Breast epithelium (tissue), 4 donors: ENCODE results near the gene MMP25. TPM values are rescaled to one million over a fixed set of nuclear protein-coding genes. Genes with fewer than 3 reads are reported as not detected.
"Not testable (repeated sequence)": the region's sequence is repeated elsewhere in the genome, so short reads cannot be mapped to it uniquely, and the experiment has no call there.

Source experiments
- DNase-seq, 2 donors: peaks; one replicate each; pipeline ENCODE4 v3.0.0-alpha.2; 2019; ENCODE audit warnings: low spot score in 2 of 2
- H3K27ac ChIP-seq, 2 donors: fragments of 200-600 bp; sonication (generic) in 1 of 2; one replicate each; pipeline ENCODE4 v1.5.1; 2016 to 2019; ENCODE audit warnings: mild to moderate bottlenecking in 1 of 2
- H3K27me3 ChIP-seq, 2 donors: fragments of 200-600 bp; sonication (generic) in 1 of 2; one replicate each; pipeline versions ENCODE4 v1.5.1 to v1.6.0; 2017 to 2019; ENCODE audit warnings: control low read depth in 1 of 2, mild to moderate bottlenecking in 1 of 2
- H3K36me3 ChIP-seq: fragments of 200-600 bp; one replicate; pipeline ENCODE4 v1.5.1; 2019
- H3K4me1 ChIP-seq, 2 donors: fragments of 200-600 bp; sonication (generic); one replicate each; pipeline ENCODE4 v1.5.1; 2016 to 2019; ENCODE audit warnings: control low read depth in 1 of 2
- H3K4me3 ChIP-seq, 3 donors: fragments of 200-600 bp; sonication (generic); 1 replicate in 2 of 3; 2 replicates in 1 of 3; pipeline ENCODE4 v1.5.1; 2016 to 2019; ENCODE audit warnings: mild to moderate bottlenecking in 3 of 3, moderate library complexity in 2 of 3
- H3K9me3 ChIP-seq, 2 donors: fragments of 200-600 bp; sonication (generic) in 1 of 2; one replicate each; pipeline ENCODE4 v1.5.1; 2016 to 2019; ENCODE audit warnings: control low read depth in 1 of 2
- CTCF ChIP-seq, 3 donors: fragments of 450-650 bp; IDR thresholded peaks; one replicate each; pipeline ENCODE4 v1.5.1; 2016 to 2017; ENCODE audit warnings: antibody characterized with exemption in 3 of 3, mild to moderate bottlenecking in 3 of 3, moderate library complexity in 3 of 3
- POLR2A ChIP-seq: fragments of 450-650 bp; IDR thresholded peaks from one replicate; pipeline ENCODE4 v1.6.1; 2016; ENCODE audit warnings: antibody characterized with exemption, mild to moderate bottlenecking, moderate library complexity
- POLR2AphosphoS5 ChIP-seq, 3 donors: sonication (generic); formaldehyde crosslinking; IDR thresholded peaks; one replicate each; pipeline ENCODE4 v1.6.1; 2017; ENCODE audit warnings: antibody characterized with exemption in 3 of 3
- intact Hi-C: fragments of 100-400 bp; cut with DNase I; formaldehyde crosslinking; loops from one replicate; pipeline ENCODE4 v1.15.1; 2023; ENCODE audit warnings: low total_unique reads
- total RNA-seq, 3 donors: library from RNA; depleted of rRNA; stranded (reverse); fragments of >200 nt; gene quantifications; one replicate each; pipeline ENCODE4 v1.1.0, GENCODE V29; 2016

The MMP25 gene
- total RNA-seq, 3 donors from 2014 or later = 0.59 to 1.1 (median 0.98) TPM

GRCh38 chr16:3063625-3064386 is 17.4 kb downstream of the MMP25 start:
- Histone ChIP-seq H3K4me1 (no peaks in the 10 kb centered on the region), H3K27me3 (no peaks in the 10 kb centered on the region), H3K27ac (no peak overlapping the region), H3K9me3 (no peaks in the 10 kb centered on the region), H3K4me3 (no peak overlapping the region), H3K36me3 (no peaks in the 10 kb centered on the region)
- DNase-seq = no peak
- intact Hi-C loops = no loop called here
- TF ChIP-seq CTCF (IDR thresholded peaks at IDR 0.05) (no peak), POLR2A (no peak), POLR2AphosphoS5 (IDR thresholded peaks at IDR 0.05) (no peak)

DNA sequence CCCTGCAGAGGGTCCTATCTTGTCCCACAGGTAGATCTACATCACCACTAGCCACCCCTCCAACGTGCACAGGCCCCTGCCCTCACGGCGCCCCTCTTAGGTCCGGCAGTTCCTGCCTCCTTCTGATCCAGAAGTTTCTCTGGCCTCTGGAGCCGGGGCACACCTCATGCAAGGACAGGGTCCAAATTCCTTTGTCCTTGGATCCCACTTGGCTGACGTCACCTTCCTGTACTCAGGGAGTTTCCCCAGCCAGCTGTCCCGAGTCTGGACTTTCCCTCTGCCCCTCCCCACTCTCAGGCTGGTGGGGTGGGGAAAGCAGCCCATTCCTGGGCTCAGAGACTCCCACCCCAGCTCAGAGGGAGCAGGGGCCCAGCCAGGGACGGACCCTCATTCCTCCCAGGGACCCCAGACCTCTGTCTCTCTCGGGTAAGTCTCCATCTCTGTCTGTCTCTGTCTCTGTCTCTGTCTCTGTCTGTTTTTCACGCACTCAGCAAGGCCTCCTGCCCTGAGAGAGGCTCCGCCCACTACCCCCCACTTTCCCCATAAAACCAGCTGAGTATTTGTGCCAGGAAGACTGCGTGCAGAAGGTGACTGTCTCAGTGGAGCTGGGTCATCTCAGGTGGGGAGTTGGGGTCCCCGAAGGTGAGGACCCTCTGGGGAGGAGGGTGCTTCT is 18.8 kb downstream of the MMP25 start, which contains the start of gene IL32:
Gene IL32 (plus strand): TSS at position 572 of the 673 bp plus-strand sequence. CDS start 172 bp downstream, outside the sequence.
- no peak for TF ChIP-seq POLR2A
- no peak for TF ChIP-seq POLR2AphosphoS5 (IDR thresholded peaks at IDR 0.05)
- no peak for TF ChIP-seq CTCF (IDR thresholded peaks at IDR 0.05)
- H3K27me3 ChIP-seq = no peaks in the 10 kb centered on the region
- intact Hi-C loops = no loop called here
- no peaks in the 10 kb centered on the region for H3K36me3 ChIP-seq
- no peak for DNase-seq
- H3K9me3 ChIP-seq = no peaks in the 10 kb centered on the region
- no peaks in the 10 kb centered on the region for H3K4me1 ChIP-seq
- peak within 1 kb of the TSS; percentile 27 to 46 (median 35) for H3K4me3 ChIP-seq
- peak within 1 kb of the TSS; percentile 17 to 53 for H3K27ac ChIP-seq

DNA sequence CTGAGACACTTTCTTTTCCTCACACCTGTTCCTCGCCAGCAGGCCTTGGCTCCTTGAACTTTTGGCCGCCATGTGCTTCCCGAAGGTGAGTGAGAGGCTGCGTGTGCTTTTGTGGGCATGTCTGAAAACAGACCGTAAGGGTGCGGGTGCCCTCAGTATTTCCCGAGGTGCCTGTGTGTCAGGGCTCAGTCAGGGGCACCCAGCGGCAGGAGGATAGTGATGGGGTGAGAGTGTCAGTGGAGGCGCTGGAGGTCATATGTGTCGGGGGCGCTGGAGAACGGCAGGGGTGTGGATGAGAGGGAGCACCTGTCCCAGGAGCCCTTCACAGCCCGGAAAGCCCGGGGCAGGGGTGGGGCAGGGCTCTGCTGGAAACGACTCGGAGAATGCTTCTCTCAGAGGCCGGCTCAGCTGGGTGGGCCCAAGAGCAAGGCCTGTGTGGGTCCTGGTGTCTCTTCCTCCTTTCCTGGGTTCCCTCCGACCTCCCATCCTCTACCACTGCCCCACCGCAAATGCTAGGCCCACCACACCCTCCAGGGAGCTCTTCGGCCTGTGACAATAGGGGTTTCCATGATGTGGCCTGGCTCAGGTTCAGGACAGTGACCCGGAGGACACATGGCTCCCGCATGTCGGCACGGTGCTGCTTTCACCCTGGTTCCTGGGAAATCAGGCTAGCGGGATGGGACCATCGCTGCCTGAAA is 19.5 kb downstream of the MMP25 start:
- no peaks in the 10 kb centered on the region for H3K4me1 ChIP-seq
- TF ChIP-seq CTCF (IDR thresholded peaks at IDR 0.05) (no peak), POLR2AphosphoS5 (IDR thresholded peaks at IDR 0.05) (no peak), POLR2A (no peak)
- H3K4me3 ChIP-seq = peak overlapping the region; percentile 27 to 46 (median 35)
- peak overlapping the region in 1 of 2 donors; percentile 53 for H3K27ac ChIP-seq
- no peaks in the 10 kb centered on the region for H3K9me3 ChIP-seq
- no peaks in the 10 kb centered on the region for H3K36me3 ChIP-seq
- intact Hi-C loops = no loop called here
- no peak for DNase-seq
- H3K27me3 ChIP-seq = no peaks in the 10 kb centered on the region

DNA sequence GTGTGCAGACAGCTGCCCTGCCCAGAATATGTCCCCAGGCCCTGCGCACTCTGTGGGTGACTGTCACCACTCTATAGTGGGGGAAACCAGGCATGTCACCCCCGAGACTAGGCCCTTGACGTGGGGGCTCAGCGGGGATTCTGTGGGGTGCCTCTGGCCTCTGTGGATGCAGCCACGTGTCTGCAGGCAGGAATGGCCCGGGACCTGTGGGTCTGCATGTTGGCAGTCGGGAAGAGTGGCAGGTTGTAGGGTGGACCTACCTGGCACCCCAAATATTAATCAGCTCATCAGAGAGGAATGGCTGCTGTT is 20.0 kb downstream of the MMP25 start:
- H3K9me3 ChIP-seq = no peaks in the 10 kb centered on the region
- DNase-seq = no peak
- no peaks in the 10 kb centered on the region for H3K4me1 ChIP-seq
- no peaks in the 10 kb centered on the region for H3K36me3 ChIP-seq
- no peak overlapping the region for H3K27ac ChIP-seq
- intact Hi-C loops = no loop called here
- no peak for TF ChIP-seq POLR2AphosphoS5 (IDR thresholded peaks at IDR 0.05)
- TF ChIP-seq CTCF (IDR thresholded peaks at IDR 0.05) = no peak
- no peak for TF ChIP-seq POLR2A
- H3K4me3 ChIP-seq = peak overlapping the region; percentile 27 to 46 (median 35)
- no peaks in the 10 kb centered on the region for H3K27me3 ChIP-seq

- H3K36me3 ChIP-seq = no peaks in the 10 kb centered on the region
- DNase-seq = no peak
- intact Hi-C loops = no loop called here
- no peaks in the 10 kb centered on the region for H3K9me3 ChIP-seq
- H3K4me1 ChIP-seq = no peaks in the 10 kb centered on the region
- H3K27ac ChIP-seq = no peak overlapping the region
- no peak overlapping the region for H3K4me3 ChIP-seq
- TF ChIP-seq POLR2A = no peak
- no peak for TF ChIP-seq POLR2AphosphoS5 (IDR thresholded peaks at IDR 0.05)
- no peak for TF ChIP-seq CTCF (IDR thresholded peaks at IDR 0.05)
- no peaks in the 10 kb centered on the region for H3K27me3 ChIP-seq
Measured at GRCh38 chr16:3068487-3068886, 22.1 kb downstream of the MMP25 start.

DNA sequence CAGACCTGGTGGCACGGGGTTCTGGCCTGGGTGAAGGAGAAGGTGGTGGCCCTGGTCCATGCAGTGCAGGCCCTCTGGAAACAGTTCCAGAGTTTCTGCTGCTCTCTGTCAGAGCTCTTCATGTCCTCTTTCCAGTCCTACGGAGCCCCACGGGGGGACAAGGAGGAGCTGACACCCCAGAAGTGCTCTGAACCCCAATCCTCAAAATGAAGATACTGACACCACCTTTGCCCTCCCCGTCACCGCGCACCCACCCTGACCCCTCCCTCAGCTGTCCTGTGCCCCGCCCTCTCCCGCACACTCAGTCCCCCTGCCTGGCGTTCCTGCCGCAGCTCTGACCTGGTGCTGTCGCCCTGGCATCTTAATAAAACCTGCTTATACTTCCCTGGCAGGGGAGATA is 22.8 kb downstream of the MMP25 start:
- H3K27ac ChIP-seq, H3K9me3 ChIP-seq, DNase-seq, H3K36me3 ChIP-seq, H3K27me3 ChIP-seq, intact Hi-C loops, H3K4me1 ChIP-seq, H3K4me3 ChIP-seq: not testable (repeated sequence)
